NT2/D1 (cell line): ENCODE data around the gene MLPH.
A peak's percentile ranks its signal among the peaks of the same experiment; 100 is the strongest.

Experiments used
- DNase-seq: peaks from one replicate; pipeline ENCODE4 v3.0.0-alpha.2; 2011; ENCODE audit warnings: low read depth, low spot score
- H3K27me3 ChIP-seq: 2 replicates; pipeline ENCODE4 v1.6.0; 2011; ENCODE audit warnings: mild to moderate bottlenecking; ENCODE audit not compliant: insufficient read length, insufficient read depth
- H3K36me3 ChIP-seq: 2 replicates; pipeline ENCODE4 v1.6.1; 2011; ENCODE audit warnings: mild to moderate bottlenecking, low read length, mixed read lengths; ENCODE audit not compliant: insufficient read depth, insufficient read length
- H3K4me1 ChIP-seq: 2 replicates; pipeline ENCODE4 v1.5.1; 2011; ENCODE audit not compliant: insufficient read depth, insufficient read length
- H3K4me3 ChIP-seq: 2 replicates; pipeline ENCODE4 v1.5.1; 2011; ENCODE audit warnings: low read depth; ENCODE audit not compliant: insufficient read length
- H3K9ac ChIP-seq: 2 replicates; pipeline ENCODE4 v1.6.0; 2011; ENCODE audit warnings: low read depth; ENCODE audit not compliant: insufficient read length
- H3K9me3 ChIP-seq: 2 replicates; pipeline ENCODE4 v1.5.1; 2011; ENCODE audit warnings: mild to moderate bottlenecking, low read length; ENCODE audit not compliant: insufficient read depth
- SUZ12 ChIP-seq: IDR thresholded peaks from 2 replicates; pipeline ENCODE4 v1.6.1; 2011; ENCODE audit not compliant: insufficient read length, insufficient read depth; ENCODE audit errors: extremely low read depth
- YY1 ChIP-seq: IDR thresholded peaks from 2 replicates; pipeline ENCODE4 v1.6.1; 2011; ENCODE audit not compliant: insufficient read length, insufficient read depth
- ZNF274 ChIP-seq: IDR thresholded peaks from 2 replicates; pipeline ENCODE4 v1.6.1; 2011; ENCODE audit warnings: mild to moderate bottlenecking, low read depth, low read length

Gene MLPH

GRCh38 chr2:237568121-237568660, 81.1 kb downstream of the MLPH start:
- peaks cover 3% of the 10 kb centered on the region for H3K4me1 ChIP-seq
- no peak for DNase-seq

GRCh38 chr2:237569041-237569440, 82.0 kb downstream of the MLPH start:
- Histone ChIP-seq H3K36me3 (no peaks in the 10 kb centered on the region), H3K4me3 (no peak overlapping the region), H3K27me3 (no peaks in the 10 kb centered on the region), H3K4me1 (peaks cover 3% of the 10 kb centered on the region), H3K9ac (no peak overlapping the region), H3K9me3 (no peaks in the 10 kb centered on the region)
- DNase-seq = no peak
- no peak for TF ChIP-seq ZNF274
- no peak for TF ChIP-seq YY1
- no peak for TF ChIP-seq SUZ12

More at GRCh38 chr2:237568121-237568660, 81.1 kb downstream of the MLPH start:
- no peak overlapping the region for H3K9ac ChIP-seq
- H3K4me3 ChIP-seq = no peak overlapping the region
- H3K36me3 ChIP-seq = no peaks in the 10 kb centered on the region
- H3K27me3 ChIP-seq = no peaks in the 10 kb centered on the region
- no peaks in the 10 kb centered on the region for H3K9me3 ChIP-seq
- TF ChIP-seq YY1 = no peak
- TF ChIP-seq SUZ12 = no peak
- no peak for TF ChIP-seq ZNF274

DNA sequence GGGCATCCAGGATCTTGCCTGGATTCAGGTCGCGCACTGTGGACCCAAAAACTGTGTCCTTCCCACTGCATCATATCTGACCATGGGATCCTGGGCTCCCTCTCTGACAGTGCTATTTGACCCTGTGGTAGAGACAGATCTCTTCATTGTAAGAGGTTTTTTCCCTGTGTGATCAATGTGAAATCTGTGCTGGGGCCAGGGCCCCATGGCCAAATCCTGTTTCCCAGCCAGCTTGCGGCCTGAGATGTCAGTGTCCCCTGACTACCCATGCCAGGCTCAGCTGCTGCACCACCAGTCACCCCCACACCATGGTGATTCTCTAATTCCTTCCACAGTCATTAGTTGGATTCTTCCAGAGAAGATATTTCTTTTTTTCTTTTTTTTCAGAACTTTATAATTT, 82.8 kb downstream of the MLPH start:
- Histone ChIP-seq H3K9me3 (no peaks in the 10 kb centered on the region), H3K27me3 (no peaks in the 10 kb centered on the region), H3K4me3 (no peak overlapping the region), H3K36me3 (no peaks in the 10 kb centered on the region), H3K4me1 (peaks cover 9% of the 10 kb centered on the region), H3K9ac (no peak overlapping the region)
- TF ChIP-seq SUZ12 = no peak
- TF ChIP-seq ZNF274 = no peak
- TF ChIP-seq YY1 = no peak
- no peak for DNase-seq

DNA sequence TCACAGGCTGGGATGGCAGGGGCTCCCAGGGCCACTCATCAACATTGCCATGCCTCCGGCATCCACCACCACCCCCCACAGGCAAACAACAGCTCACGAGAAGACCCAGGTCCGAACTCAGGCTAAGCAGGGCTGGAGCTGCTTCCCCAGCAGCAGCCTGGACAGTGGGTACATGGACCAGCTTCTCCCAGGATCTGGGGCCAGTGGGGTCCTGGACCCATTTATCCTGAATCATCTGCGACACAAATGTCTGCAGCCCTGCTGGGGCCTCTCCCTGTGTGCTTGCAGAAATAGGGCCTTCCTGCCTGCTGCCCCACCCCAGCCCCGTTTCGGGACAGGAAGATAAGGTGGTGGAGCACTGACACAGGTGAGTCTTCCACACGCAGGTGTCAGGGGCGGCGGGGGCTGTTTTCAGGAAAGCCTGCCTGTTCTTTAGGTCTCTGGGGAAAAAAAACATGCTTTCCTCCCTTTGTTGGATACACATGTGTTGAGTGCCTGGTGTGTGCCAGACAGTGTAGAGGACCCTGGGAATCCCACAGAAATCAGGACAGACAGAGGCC, 83.8 kb downstream of the MLPH start:
- no peak overlapping the region for H3K9ac ChIP-seq
- H3K27me3 ChIP-seq = no peaks in the 10 kb centered on the region
- H3K36me3 ChIP-seq = no peaks in the 10 kb centered on the region
- TF ChIP-seq ZNF274 = no peak
- no peak for TF ChIP-seq SUZ12
- no peak for TF ChIP-seq YY1
- peaks cover 9% of the 10 kb centered on the region for H3K4me1 ChIP-seq
- H3K4me3 ChIP-seq = no peak overlapping the region
- no peak for DNase-seq
- H3K9me3 ChIP-seq = no peaks in the 10 kb centered on the region

DNA sequence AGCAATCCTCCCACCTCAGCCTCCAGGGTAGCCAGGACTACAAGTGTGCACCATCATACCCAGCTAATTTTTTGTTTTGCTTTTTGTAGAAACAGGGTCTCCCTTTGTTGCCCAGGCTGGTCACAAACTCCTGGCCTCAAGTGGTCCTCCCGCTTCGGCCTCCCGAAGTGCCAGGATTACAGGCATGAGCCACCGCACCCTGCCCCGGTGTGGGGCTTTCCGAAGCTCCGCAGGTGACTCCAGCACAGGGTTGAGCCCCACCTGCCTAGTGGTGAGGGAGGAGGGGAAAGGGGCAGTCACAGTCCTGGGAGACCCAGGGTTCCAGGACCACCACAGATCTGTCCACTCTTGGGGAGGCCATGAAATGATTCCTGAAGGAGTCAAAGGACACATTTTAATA, 84.5 kb downstream of the MLPH start:
- Histone ChIP-seq H3K4me1 (peaks cover 9% of the 10 kb centered on the region), H3K36me3 (no peaks in the 10 kb centered on the region), H3K4me3 (no peak overlapping the region), H3K9me3 (no peaks in the 10 kb centered on the region), H3K27me3 (no peaks in the 10 kb centered on the region), H3K9ac (no peak overlapping the region)
- no peak for DNase-seq
- TF ChIP-seq ZNF274 = no peak
- TF ChIP-seq SUZ12 = no peak
- no peak for TF ChIP-seq YY1

- Histone ChIP-seq H3K4me3 (no peak overlapping the region), H3K9ac (peak overlapping the region; percentile 51), H3K36me3 (no peaks in the 10 kb centered on the region), H3K9me3 (no peaks in the 10 kb centered on the region), H3K4me1 (peaks cover 9% of the 10 kb centered on the region), H3K27me3 (no peaks in the 10 kb centered on the region)
- peak; percentile 94 for DNase-seq
- TF ChIP-seq ZNF274 (no peak), YY1 (no peak), SUZ12 (no peak)
Measured at GRCh38 chr2:237572021-237572741, 85.1 kb downstream of the MLPH start.

DNA sequence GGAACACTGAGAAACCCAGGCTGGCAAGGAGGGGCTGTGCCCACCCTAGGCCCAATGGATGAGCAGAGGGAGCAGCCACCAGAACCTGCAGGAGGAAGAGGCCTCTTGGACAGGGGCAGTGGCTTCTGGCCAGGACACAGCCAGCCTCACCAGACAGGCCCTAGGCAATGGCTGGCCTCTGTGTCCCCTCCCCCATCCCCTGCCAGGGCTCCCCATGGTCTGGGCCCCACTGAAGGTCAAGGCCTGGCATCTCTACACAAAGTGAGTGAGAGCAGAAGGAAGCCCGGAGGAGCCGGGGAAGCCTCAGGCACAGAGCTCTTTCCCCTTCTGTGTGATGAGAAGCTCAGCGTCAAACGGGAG, 85.7 kb downstream of the MLPH start:
- TF ChIP-seq ZNF274 (no peak), SUZ12 (no peak), YY1 (no peak)
- H3K27me3 ChIP-seq = no peaks in the 10 kb centered on the region
- H3K4me3 ChIP-seq = no peak overlapping the region
- no peak overlapping the region for H3K9ac ChIP-seq
- H3K4me1 ChIP-seq = peaks cover 9% of the 10 kb centered on the region
- no peaks in the 10 kb centered on the region for H3K9me3 ChIP-seq
- no peaks in the 10 kb centered on the region for H3K36me3 ChIP-seq
- no peak for DNase-seq
